Activated T-helper 1 cell treated with anti-CD3 and anti-CD28 coated beads, Interleukin-12 subunit alpha, Interleukin-12 subunit beta, Interleukin-2, Interleukin-4 antibody, amounts not matched to agents 30 ng/mL and 10 ng/mL and 1 ng/mL, durations not matched to agents 14 hours and 24 hours and 36 hours (primary cell): Measurements from ENCODE around the gene VSIG10. TPM values are rescaled to one million over a fixed set of nuclear protein-coding genes. Genes with fewer than 3 reads are reported as not detected.
"Not testable (repeated sequence)": the region's sequence is repeated elsewhere in the genome, so short reads cannot be mapped to it uniquely, and the experiment has no call there.

ENCODE experiments used
- DNase-seq: peaks from one replicate; pipeline ENCODE4 v3.0.0; 2021; ENCODE audit warnings: low spot score
- H3K27ac Mint-ChIP-seq: one replicate; pipeline ENCODE4 v1.8.0; 2021; ENCODE audit warnings: mild to moderate bottlenecking, mixed read lengths
- H3K27me3 Mint-ChIP-seq: one replicate; pipeline ENCODE4 v1.8.0; 2022; ENCODE audit warnings: mild to moderate bottlenecking, moderate library complexity, mixed read lengths; ENCODE audit not compliant: insufficient read depth
- H3K36me3 Mint-ChIP-seq: one replicate; pipeline ENCODE4 v1.8.0; 2021; ENCODE audit warnings: low read depth, mixed read lengths
- H3K4me1 Mint-ChIP-seq: one replicate; pipeline ENCODE4 v1.8.0; 2021; ENCODE audit warnings: low read depth, mixed read lengths
- H3K4me3 Mint-ChIP-seq: one replicate; pipeline ENCODE4 v1.8.0; 2021; ENCODE audit warnings: mild to moderate bottlenecking, moderate library complexity, mixed read lengths
- H3K9me3 Mint-ChIP-seq: one replicate; pipeline ENCODE4 v1.8.0; 2021; ENCODE audit warnings: mixed read lengths
- intact Hi-C: fragments of 100-400 bp; cut with micrococcal nuclease; formaldehyde crosslinking; loops from one replicate; pipeline ENCODE4 v1.15.1; 2024
- total RNA-seq: library from RNA; stranded (reverse); gene quantifications from 2 replicates; pipeline ENCODE4 v1.2.3, GENCODE V29; 2022

VSIG10 gene
- total RNA-seq: 15.1 and 16.0 TPM in 2 replicates

DNA sequence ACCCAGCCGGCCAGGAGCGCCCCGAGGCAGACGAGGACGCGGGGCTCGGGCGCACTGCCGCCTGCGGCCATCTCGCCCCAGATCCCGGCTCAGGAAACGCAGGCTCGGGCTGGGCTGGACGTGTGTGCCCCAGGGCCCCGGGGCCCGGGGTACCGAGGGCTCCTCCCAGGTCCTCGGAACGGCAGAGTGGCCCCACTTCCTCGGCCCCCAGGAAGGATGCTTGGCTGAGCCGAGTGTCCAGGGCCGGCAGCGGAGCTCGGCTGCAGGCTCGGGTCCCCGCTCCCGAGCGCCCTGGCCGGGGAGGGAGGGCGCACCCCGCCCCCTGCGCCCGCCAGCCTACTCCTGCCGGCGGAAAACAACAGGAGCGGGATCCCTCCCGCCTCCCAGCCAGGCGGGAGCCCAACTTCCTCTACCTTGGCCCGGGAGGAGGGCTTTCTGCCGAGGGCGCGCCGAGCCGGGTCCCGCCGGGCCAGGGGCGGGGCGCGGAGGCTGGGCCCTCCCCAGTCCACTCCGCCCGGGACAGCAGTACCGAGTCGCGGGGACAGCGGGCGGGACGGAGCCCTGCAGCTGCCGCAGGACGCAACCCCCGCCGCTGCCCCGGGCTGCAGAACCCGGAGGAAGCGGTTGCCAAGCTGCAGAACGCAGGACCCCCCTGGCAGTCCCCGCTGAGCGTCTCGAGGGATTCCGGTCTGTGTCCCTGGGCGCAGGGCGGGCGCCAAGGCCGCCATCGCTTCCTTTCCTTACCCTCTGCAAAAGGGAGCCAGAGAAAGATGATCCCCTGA lies at the start of gene VSIG10:
Gene VSIG10, minus strand, starts transcription at position 411 of the 782 bp plus-strand sequence. Its CDS starts 340 bp downstream, at position 71.
- H3K4me1 Mint-ChIP-seq: peaks cover 10% of the 10 kb centered on the region
- peak; percentile 16 for DNase-seq
- peak within 1 kb of the TSS; percentile 95 for H3K4me3 Mint-ChIP-seq
- no peaks in the 10 kb centered on the region for H3K9me3 Mint-ChIP-seq
- peaks cover 2% of the 10 kb centered on the region for H3K36me3 Mint-ChIP-seq
- intact Hi-C loops: loop anchor here (1.0 to 2.0 kb wide), 3 partner anchors 33 to 229 kb away; partner anchors contain the start of gene PEBP1
- peak within 1 kb of the TSS; percentile 44 for H3K27ac Mint-ChIP-seq
- H3K27me3 Mint-ChIP-seq: peaks cover 29% of the 10 kb centered on the region

DNA sequence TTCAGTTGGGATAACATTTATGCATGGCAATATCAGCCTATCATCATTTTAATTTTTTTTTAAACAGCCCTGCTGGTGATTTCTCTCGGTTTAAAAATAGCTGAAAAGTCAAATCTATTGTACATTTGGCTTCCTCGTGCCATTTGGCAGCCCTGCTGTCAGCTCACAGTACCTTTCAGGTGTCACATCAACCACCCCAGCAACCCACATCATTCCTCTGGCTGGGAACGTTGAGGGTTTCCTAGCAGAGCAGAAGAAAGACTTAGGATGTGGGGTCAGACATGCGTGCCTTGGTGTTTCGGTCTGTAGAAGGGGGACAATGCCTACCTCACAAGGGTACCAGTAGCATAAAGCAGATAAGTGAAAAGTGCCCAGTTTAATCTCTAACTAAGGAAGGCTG lies 47.9 kb upstream of the VSIG10 start:
- H3K27me3 Mint-ChIP-seq: no peaks in the 10 kb centered on the region
- no peak overlapping the region for H3K27ac Mint-ChIP-seq
- H3K4me1 Mint-ChIP-seq: no peaks in the 10 kb centered on the region
- DNase-seq: no peak
- no peak overlapping the region for H3K4me3 Mint-ChIP-seq
- no peaks in the 10 kb centered on the region for H3K9me3 Mint-ChIP-seq
- peaks cover 25% of the 10 kb centered on the region for H3K36me3 Mint-ChIP-seq
- intact Hi-C loops: no loop called here

GRCh38 chr12:118150625-118151024 lies 46.8 kb upstream of the VSIG10 start:
- Mint-ChIP-seq H3K4me3 (no peak overlapping the region), H3K36me3 (peaks cover 29% of the 10 kb centered on the region), H3K9me3 (no peaks in the 10 kb centered on the region), H3K4me1 (no peaks in the 10 kb centered on the region), H3K27me3 (no peaks in the 10 kb centered on the region), H3K27ac (peak overlapping the region; percentile 21)
- intact Hi-C loops: no loop called here
- no peak for DNase-seq

GRCh38 chr12:118148287-118148686 lies 44.5 kb upstream of the VSIG10 start:
- H3K4me3 Mint-ChIP-seq: no peak overlapping the region
- H3K4me1 Mint-ChIP-seq: peaks cover 11% of the 10 kb centered on the region
- H3K27ac Mint-ChIP-seq: no peak overlapping the region
- intact Hi-C loops: no loop called here
- peaks cover 47% of the 10 kb centered on the region for H3K36me3 Mint-ChIP-seq
- no peak for DNase-seq
- no peaks in the 10 kb centered on the region for H3K9me3 Mint-ChIP-seq
- no peaks in the 10 kb centered on the region for H3K27me3 Mint-ChIP-seq

GRCh38 chr12:118145798-118146156 lies 42.0 kb upstream of the VSIG10 start:
- intact Hi-C loops: no loop called here
- Mint-ChIP-seq H3K36me3 (peaks cover 46% of the 10 kb centered on the region), H3K4me3 (no peak overlapping the region), H3K4me1 (peaks cover 16% of the 10 kb centered on the region), H3K27me3 (no peaks in the 10 kb centered on the region), H3K9me3 (no peaks in the 10 kb centered on the region), H3K27ac (no peak overlapping the region)
- no peak for DNase-seq

DNA sequence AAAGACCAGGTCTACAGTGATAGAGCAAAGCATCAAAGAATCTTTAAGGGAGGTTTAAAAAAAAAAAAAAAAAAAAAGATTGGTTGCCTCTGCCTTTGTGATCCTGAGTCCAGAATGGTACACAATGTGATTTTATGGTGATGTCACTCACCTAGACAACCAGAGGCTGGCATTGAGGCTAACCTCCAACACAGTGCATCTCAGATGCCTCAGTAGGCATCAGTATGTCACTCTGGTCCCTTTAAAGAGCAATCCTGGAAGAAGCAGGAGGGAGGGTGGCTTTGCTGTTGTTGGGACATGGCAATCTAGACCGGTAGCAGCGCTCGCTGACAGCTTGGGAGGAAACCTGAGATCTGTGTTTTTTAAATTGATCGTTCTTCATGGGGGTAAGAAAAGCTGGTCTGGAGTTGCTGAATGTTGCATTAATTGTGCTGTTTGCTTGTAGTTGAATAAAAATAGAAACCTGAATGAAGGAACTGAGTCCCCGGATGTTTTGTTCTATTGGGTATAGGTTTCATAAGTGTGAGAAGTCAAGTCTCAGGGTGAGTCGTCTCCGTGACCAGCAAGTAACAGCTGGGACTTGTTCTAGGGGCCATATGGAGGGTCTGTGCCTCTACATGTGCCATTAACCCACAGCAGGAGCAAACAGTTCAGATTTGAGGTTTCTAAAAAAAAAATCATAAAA lies 41.4 kb upstream of the VSIG10 start:
- no peak overlapping the region for H3K27ac Mint-ChIP-seq
- H3K36me3 Mint-ChIP-seq: peaks cover 45% of the 10 kb centered on the region
- intact Hi-C loops: no loop called here

GRCh38 chr12:118144499-118144898 lies 40.7 kb upstream of the VSIG10 start:
- DNase-seq: no peak
- Mint-ChIP-seq H3K36me3 (peaks cover 49% of the 10 kb centered on the region), H3K9me3 (no peaks in the 10 kb centered on the region), H3K4me1 (peaks cover 16% of the 10 kb centered on the region), H3K27me3 (no peaks in the 10 kb centered on the region), H3K4me3 (no peak overlapping the region), H3K27ac (no peak overlapping the region)
- intact Hi-C loops: no loop called here

More for the DNA sequence above, 41.4 kb upstream of the VSIG10 start:
- H3K4me1 Mint-ChIP-seq: peaks cover 16% of the 10 kb centered on the region
- no peak overlapping the region for H3K4me3 Mint-ChIP-seq
- no peaks in the 10 kb centered on the region for H3K27me3 Mint-ChIP-seq
- no peak for DNase-seq
- H3K9me3 Mint-ChIP-seq: no peaks in the 10 kb centered on the region

DNA sequence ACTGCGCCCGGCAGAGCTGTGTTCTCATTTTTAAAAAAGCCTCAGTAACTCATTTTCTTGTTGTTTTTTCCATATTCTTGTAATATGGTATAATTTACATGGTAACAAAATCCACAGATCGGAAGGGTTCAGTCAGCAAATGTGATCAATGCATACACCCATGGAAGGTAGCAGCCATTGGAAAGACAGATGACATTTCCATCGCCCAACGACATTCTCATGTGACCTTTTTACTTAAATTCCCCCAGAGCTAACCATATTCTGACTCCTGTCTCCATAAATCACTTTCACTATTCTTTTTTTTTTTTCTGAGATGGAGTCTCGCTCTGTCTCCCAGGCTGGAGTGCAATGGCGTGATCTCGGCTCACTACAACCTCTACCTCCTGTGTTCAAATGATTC lies 37.0 kb upstream of the VSIG10 start:
- intact Hi-C loops: no loop called here
- H3K27me3 Mint-ChIP-seq: no peaks in the 10 kb centered on the region
- no peak for DNase-seq
- H3K4me3 Mint-ChIP-seq: no peak overlapping the region
- peaks cover 22% of the 10 kb centered on the region for H3K4me1 Mint-ChIP-seq
- H3K27ac Mint-ChIP-seq: no peak overlapping the region
- no peaks in the 10 kb centered on the region for H3K9me3 Mint-ChIP-seq
- peaks cover 44% of the 10 kb centered on the region for H3K36me3 Mint-ChIP-seq

DNA sequence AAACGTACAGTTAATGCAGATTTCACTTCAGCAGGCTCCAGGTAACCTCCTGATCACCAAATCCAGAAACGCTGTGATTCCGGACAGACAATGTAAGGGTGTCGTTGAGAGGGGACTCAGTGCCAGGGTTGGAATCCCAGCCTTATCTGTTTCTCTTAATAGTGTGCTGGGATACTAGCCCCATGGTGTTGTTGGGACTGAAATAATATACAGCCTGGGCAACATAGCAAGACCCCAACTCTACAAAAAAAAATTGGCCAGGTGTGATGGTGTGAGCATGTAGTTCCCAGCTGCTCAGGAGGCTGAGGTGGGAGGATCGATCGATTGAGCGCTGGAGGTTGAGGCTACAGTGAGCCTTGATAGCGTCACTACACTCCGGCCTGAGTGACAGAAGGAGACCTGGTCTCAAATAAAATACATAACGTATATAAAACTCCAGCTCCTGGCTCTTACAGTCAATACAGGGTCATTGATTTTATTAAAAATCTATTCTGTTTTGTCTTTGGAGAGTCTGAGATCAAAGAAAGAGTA lies 33.4 kb upstream of the VSIG10 start:
- DNase-seq: no peak
- no peaks in the 10 kb centered on the region for H3K9me3 Mint-ChIP-seq
- H3K36me3 Mint-ChIP-seq: peaks cover 20% of the 10 kb centered on the region
- H3K27me3 Mint-ChIP-seq: no peaks in the 10 kb centered on the region
- intact Hi-C loops: loop anchor here (2.0 kb wide), 2 partner anchors 72 to 262 kb away; no protein-coding TSS in a partner anchor
- H3K4me1 Mint-ChIP-seq: peaks cover 13% of the 10 kb centered on the region
- H3K4me3 Mint-ChIP-seq: peak overlapping the region; percentile 95
- peak overlapping the region; percentile 44 for H3K27ac Mint-ChIP-seq

DNA sequence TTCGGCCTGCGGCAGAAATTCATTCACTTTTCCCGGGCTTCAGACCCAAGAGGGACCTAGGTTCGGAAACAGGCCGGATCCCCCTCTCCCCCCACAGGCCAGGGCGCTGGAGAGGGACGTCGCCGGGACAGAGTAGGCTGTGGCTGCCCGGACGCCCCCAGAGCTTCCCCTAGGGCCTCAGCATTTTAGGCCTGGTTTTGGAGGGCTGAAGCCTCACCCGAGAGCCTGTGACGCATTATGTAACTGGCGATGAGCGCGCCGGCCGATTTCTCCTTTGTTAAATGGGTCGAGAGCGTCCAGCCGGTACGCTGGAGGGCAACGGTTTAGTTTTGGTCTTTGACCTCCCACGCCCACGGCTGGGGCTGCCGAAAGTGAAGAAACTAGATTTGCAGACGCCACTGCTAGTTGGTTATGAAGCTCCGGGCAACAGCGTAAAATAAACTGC lies 32.8 kb upstream of the VSIG10 start:
- H3K4me3 Mint-ChIP-seq: peak overlapping the region; percentile 95
- H3K36me3 Mint-ChIP-seq: peaks cover 17% of the 10 kb centered on the region
- DNase-seq: peak; percentile 9
- no peaks in the 10 kb centered on the region for H3K9me3 Mint-ChIP-seq
- H3K27me3 Mint-ChIP-seq: no peaks in the 10 kb centered on the region
- H3K27ac Mint-ChIP-seq: peak overlapping the region; percentile 44
- intact Hi-C loops: loop anchor here (1.0 to 2.0 kb wide), 7 partner anchors 15 to 262 kb away; partner anchors contain the start of genes RFC5 and VSIG10
- peaks cover 18% of the 10 kb centered on the region for H3K4me1 Mint-ChIP-seq

DNA sequence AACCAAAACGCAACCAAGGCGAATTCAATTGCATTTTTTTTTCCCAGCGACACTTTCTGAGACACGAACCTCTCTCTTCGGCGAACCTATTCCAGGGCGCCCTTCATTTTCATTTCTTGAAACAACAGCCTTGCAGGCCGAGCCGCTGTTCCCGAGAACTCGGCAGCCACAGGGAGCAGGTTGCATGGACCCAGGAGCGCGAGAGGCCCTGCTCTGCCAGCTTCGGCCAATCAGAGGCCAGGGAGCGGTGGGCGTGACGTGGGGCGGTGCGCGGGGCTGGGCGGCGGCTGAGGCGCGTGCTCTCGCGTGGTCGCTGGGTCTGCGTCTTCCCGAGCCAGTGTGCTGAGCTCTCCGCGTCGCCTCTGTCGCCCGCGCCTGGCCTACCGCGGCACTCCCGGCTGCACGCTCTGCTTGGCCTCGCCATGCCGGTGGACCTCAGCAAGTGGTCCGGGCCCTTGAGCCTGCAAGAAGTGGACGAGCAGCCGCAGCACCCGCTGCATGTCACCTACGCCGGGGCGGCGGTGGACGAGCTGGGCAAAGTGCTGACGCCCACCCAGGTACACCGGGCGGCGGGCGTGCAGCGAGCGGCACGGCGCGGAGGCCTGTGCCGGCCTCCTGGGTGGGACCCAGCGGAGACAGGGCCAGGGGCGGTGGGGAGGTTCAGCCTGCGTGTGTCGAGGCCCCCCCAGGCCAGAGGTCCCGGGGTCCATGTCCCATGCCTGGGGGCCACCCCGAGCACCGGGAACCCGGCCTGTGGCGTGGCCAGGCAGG lies 32.2 kb upstream of the VSIG10 start, which contains the start of gene PEBP1:
Gene PEBP1, plus strand, starts transcription at position 337 of the 771 bp plus-strand sequence. Its CDS starts 86 bp downstream, at position 423.
- Mint-ChIP-seq H3K4me1 (peaks cover 18% of the 10 kb centered on the region), H3K27ac (peak within 1 kb of the TSS; percentile 89), H3K4me3 (peak within 1 kb of the TSS; percentile 95), H3K27me3 (no peaks in the 10 kb centered on the region), H3K9me3 (no peaks in the 10 kb centered on the region), H3K36me3 (peaks cover 16% of the 10 kb centered on the region)
- intact Hi-C loops: loop anchor here (1.0 to 2.0 kb wide), 7 partner anchors 15 to 261 kb away; partner anchors contain the start of genes RFC5 and VSIG10
- DNase-seq: peak; percentile 93

DNA sequence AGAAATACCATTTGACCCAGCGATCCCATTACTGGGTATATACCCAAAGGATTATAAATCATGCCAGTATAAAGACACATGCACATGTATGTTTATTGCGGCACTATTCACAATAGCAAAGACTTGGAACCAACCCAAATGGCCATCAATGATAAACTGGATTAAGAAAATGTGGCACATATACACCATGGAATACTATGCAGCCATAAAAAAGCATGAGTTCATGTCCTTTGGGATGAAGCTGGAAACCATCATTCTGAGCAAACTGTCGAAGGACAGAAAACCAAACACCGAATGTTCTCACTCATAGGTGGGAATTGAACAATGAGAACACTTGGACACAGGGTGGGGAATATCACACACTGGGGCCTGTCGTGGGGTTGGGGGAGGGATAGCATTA lies 25.6 kb upstream of the VSIG10 start:
- H3K36me3 Mint-ChIP-seq, H3K4me3 Mint-ChIP-seq, H3K9me3 Mint-ChIP-seq, DNase-seq, intact Hi-C loops, H3K27me3 Mint-ChIP-seq, H3K27ac Mint-ChIP-seq, H3K4me1 Mint-ChIP-seq: not testable (repeated sequence)
